Measurements from ENCODE around the gene CALHM5. TPM values are rescaled to one million over a fixed set of nuclear protein-coding genes. Genes with fewer than 3 reads are reported as not detected.
"Not testable (repeated sequence)": the region's sequence is repeated elsewhere in the genome, so short reads cannot be mapped to it uniquely, and the experiment has no call there.

The CALHM5 gene
- total RNA-seq, 1 experiment from 2014 or later, result 0.05 TPM

- no peak overlapping the region for H3K27ac Mint-ChIP-seq (ENCODE audit: unreplicated experiment)
- H3K27me3 Mint-ChIP-seq (ENCODE audit: unreplicated experiment), result no peaks in the 10 kb centered on the region
- intact Hi-C loops (cut with micrococcal nuclease; ENCODE audit: unreplicated experiment), result no loop called here
- no peak for DNase-seq
- no peaks in the 10 kb centered on the region for H3K4me1 Mint-ChIP-seq (ENCODE audit: low read depth, unreplicated experiment)
- no peaks in the 10 kb centered on the region for H3K36me3 Mint-ChIP-seq (ENCODE audit: insufficient read depth, unreplicated experiment)
- no peaks in the 10 kb centered on the region for H3K9me3 Mint-ChIP-seq (ENCODE audit: low read depth, unreplicated experiment)
- H3K4me3 Mint-ChIP-seq (ENCODE audit: low read depth, unreplicated experiment), result no peak overlapping the region
- CTCF ChIA-PET, result no interaction called here
- no peak for TF ChIP-seq CTCF (IDR thresholded peaks at IDR 0.05; ENCODE audit: unreplicated experiment)
- BruUV-seq (replicated peaks), result no TSS peak
These were observed 18.9 kb upstream of the CALHM5 start for GRCh38 chr6:116492331-116493067.

- H3K4me1 Mint-ChIP-seq (ENCODE audit: low read depth, unreplicated experiment); DNase-seq; intact Hi-C loops (cut with micrococcal nuclease; ENCODE audit: unreplicated experiment); H3K27me3 Mint-ChIP-seq (ENCODE audit: unreplicated experiment); BruUV-seq (replicated peaks); H3K9me3 Mint-ChIP-seq (ENCODE audit: low read depth, unreplicated experiment); H3K4me3 Mint-ChIP-seq (ENCODE audit: low read depth, unreplicated experiment); H3K27ac Mint-ChIP-seq (ENCODE audit: unreplicated experiment); H3K36me3 Mint-ChIP-seq (ENCODE audit: insufficient read depth, unreplicated experiment): not testable (repeated sequence)
- CTCF ChIA-PET, result interaction anchor here (0.8 kb wide), 1 partner anchor 98 kb away, joined by 4 read pairs; no protein-coding TSS in a partner anchor
These were observed 16.3 kb upstream of the CALHM5 start for GRCh38 chr6:116495161-116495560.

GRCh38 chr6:116497113-116497676 lies 14.2 kb upstream of the CALHM5 start:
- CTCF ChIA-PET, result interaction anchor here (0.7 kb wide), 1 partner anchor 82 kb away, joined by 3 read pairs; no protein-coding TSS in a partner anchor
- H3K27me3 Mint-ChIP-seq (ENCODE audit: unreplicated experiment), result no peaks in the 10 kb centered on the region
- H3K4me3 Mint-ChIP-seq (ENCODE audit: low read depth, unreplicated experiment), result no peak overlapping the region
- no peak for DNase-seq
- TF ChIP-seq CTCF (IDR thresholded peaks at IDR 0.05; ENCODE audit: unreplicated experiment), result no peak
- intact Hi-C loops (cut with micrococcal nuclease; ENCODE audit: unreplicated experiment), result no loop called here
- peaks cover 16% of the 10 kb centered on the region for H3K4me1 Mint-ChIP-seq (ENCODE audit: low read depth, unreplicated experiment)
- no peaks in the 10 kb centered on the region for H3K9me3 Mint-ChIP-seq (ENCODE audit: low read depth, unreplicated experiment)
- H3K36me3 Mint-ChIP-seq (ENCODE audit: insufficient read depth, unreplicated experiment), result no peaks in the 10 kb centered on the region
- no peak overlapping the region for H3K27ac Mint-ChIP-seq (ENCODE audit: unreplicated experiment)
- no TSS peak for BruUV-seq (replicated peaks)

- CTCF ChIA-PET, result interaction anchor here (1.0 to 1.2 kb wide), 3 partner anchors 10 to 69 kb away, joined by 3 to 6 read pairs (median 4); partner anchors contain the start of gene CALHM5
- peaks cover 3% of the 10 kb centered on the region for H3K36me3 Mint-ChIP-seq (ENCODE audit: insufficient read depth, unreplicated experiment)
- H3K4me1 Mint-ChIP-seq (ENCODE audit: low read depth, unreplicated experiment), result peaks cover 17% of the 10 kb centered on the region
- no peak overlapping the region for H3K27ac Mint-ChIP-seq (ENCODE audit: unreplicated experiment)
- peaks cover 2% of the 10 kb centered on the region for H3K9me3 Mint-ChIP-seq (ENCODE audit: low read depth, unreplicated experiment)
- peaks cover 24% of the 10 kb centered on the region for H3K27me3 Mint-ChIP-seq (ENCODE audit: unreplicated experiment)
- intact Hi-C loops (cut with micrococcal nuclease; ENCODE audit: unreplicated experiment), result no loop called here
- peak; percentile 65 for DNase-seq
- no TSS peak for BruUV-seq (replicated peaks)
- peak overlapping the region; percentile 59 for H3K4me3 Mint-ChIP-seq (ENCODE audit: low read depth, unreplicated experiment)
- TF ChIP-seq CTCF (IDR thresholded peaks at IDR 0.05; ENCODE audit: unreplicated experiment), result no peak
These were observed 10.4 kb upstream of the CALHM5 start for GRCh38 chr6:116500969-116501433.

- Mint-ChIP-seq H3K4me1 (ENCODE audit: low read depth, unreplicated experiment) (peaks cover 8% of the 10 kb centered on the region), H3K36me3 (ENCODE audit: insufficient read depth, unreplicated experiment) (peaks cover 3% of the 10 kb centered on the region), H3K27me3 (ENCODE audit: unreplicated experiment) (peaks cover 24% of the 10 kb centered on the region), H3K27ac (ENCODE audit: unreplicated experiment) (no peak overlapping the region), H3K9me3 (ENCODE audit: low read depth, unreplicated experiment) (peaks cover 4% of the 10 kb centered on the region), H3K4me3 (ENCODE audit: low read depth, unreplicated experiment) (no peak overlapping the region)
- no TSS peak for BruUV-seq (replicated peaks)
- intact Hi-C loops (cut with micrococcal nuclease; ENCODE audit: unreplicated experiment), result no loop called here
- CTCF ChIA-PET, result no interaction called here
- TF ChIP-seq CTCF (IDR thresholded peaks at IDR 0.05; ENCODE audit: unreplicated experiment), result no peak
- no peak for DNase-seq
These were observed 4.1 kb upstream of the CALHM5 start for GRCh38 chr6:116507324-116507723.

Data from Calu3 (cell line).